ENCODE results near the gene TSPAN18. TPM values are rescaled to one million over a fixed set of nuclear protein-coding genes. Genes with fewer than 3 reads are reported as not detected.

TSPAN18 gene
- total RNA-seq, 4 donors from 2014 or later, result 2.6 to 28.9 (median 4.9) TPM

DNA sequence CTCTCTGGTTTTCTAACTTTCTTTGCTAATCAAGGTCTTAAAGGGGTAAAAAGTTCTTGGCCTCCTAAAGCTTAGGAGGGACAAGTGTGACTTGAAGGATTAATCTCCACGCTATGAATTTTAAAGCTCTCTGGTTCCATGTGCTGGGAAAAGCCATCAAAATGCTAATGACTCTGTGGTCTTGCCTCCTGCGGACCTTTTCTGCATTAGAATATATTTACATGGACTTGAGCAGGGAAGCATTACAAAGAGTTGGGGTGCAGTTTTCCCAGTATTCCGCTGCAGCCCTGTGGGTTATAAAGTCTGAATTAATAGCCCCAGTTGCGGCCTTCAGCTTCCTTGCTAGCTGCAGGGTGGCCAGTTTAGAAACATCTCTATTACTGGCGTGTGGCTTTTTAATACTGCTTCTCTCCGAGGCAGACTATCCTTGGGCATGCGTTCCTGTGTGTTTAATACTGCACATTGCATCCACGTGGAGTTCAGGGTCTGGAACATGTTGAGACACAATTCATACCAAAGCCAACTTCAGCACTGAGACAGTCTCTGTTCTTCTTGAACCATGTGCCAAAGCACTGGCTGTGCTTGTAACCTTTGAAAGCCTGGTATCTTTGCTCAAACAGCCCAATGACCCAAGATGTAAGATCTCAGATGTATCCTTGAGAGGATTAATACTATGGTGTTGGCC lies 27.3 kb downstream of the TSPAN18 start:
- WGBS, 2 donors (ENCODE audit: low coverage in 1 of 2), result 79% methylated on average over 8 of the region's 8 CpGs; no CpG with 5 or more reads in 1 of the 2 donors
- peaks cover 6 to 36% (median 13%) of the 10 kb centered on the region in 4 donors for H3K4me1 ChIP-seq
- H3K9me3 ChIP-seq, result no peaks in the 10 kb centered on the region
- peak overlapping the region; percentile 64 to 87 (median 74) for H3K27ac ChIP-seq
- no peak for TF ChIP-seq EP300 (IDR thresholded peaks at IDR 0.05; ENCODE audit: low read depth)
- TF ChIP-seq, protein P1, sequence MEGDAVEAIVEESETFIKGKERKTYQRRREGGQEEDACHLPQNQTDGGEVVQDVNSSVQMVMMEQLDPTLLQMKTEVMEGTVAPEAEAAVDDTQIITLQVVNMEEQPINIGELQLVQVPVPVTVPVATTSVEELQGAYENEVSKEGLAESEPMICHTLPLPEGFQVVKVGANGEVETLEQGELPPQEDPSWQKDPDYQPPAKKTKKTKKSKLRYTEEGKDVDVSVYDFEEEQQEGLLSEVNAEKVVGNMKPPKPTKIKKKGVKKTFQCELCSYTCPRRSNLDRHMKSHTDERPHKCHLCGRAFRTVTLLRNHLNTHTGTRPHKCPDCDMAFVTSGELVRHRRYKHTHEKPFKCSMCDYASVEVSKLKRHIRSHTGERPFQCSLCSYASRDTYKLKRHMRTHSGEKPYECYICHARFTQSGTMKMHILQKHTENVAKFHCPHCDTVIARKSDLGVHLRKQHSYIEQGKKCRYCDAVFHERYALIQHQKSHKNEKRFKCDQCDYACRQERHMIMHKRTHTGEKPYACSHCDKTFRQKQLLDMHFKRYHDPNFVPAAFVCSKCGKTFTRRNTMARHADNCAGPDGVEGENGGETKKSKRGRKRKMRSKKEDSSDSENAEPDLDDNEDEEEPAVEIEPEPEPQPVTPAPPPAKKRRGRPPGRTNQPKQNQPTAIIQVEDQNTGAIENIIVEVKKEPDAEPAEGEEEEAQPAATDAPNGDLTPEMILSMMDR (IDR thresholded peaks at IDR 0.05), result no peak
- TF ChIP-seq POLR2AphosphoS5 (IDR thresholded peaks at IDR 0.05), result peak; percentile 48 to 82 (median 63)
- no peak for TF ChIP-seq POLR2A (IDR thresholded peaks at IDR 0.05)
- no peaks in the 10 kb centered on the region for H3K36me3 ChIP-seq
- in situ Hi-C loops (cut with MboI; ENCODE audit: low pct_ligation_motif_present in 1 of 4, low pct_unique_long_range_greater_than_20kb in 1 of 4, low sequenced_read_pairs in 3 of 4) (no loop called here), intact Hi-C loops (cut with DNase I; ENCODE audit: low total_unique reads) (loop anchor here (2.0 kb wide), 1 partner anchor 19 kb away; no protein-coding TSS in a partner anchor)
- no peak overlapping the region for H3K4me3 ChIP-seq
- H3K27me3 ChIP-seq, result no peaks in the 10 kb centered on the region
- DNase-seq, result no peak

GRCh38 chr11:44754876-44755555 lies 28.3 kb downstream of the TSPAN18 start:
- no peaks in the 10 kb centered on the region for H3K9me3 ChIP-seq
- intact Hi-C loops (cut with DNase I; ENCODE audit: low total_unique reads), result loop anchor here (2.0 kb wide), 1 partner anchor 18 kb away; no protein-coding TSS in a partner anchor
- no peaks in the 10 kb centered on the region for H3K27me3 ChIP-seq
- H3K4me3 ChIP-seq, result no peak overlapping the region
- 56% methylated on average over 9 of the region's 9 CpGs; no CpG with 5 or more reads in 1 of the 2 donors for WGBS, 2 donors (ENCODE audit: low coverage in 1 of 2)
- H3K27ac ChIP-seq, result peak overlapping the region; percentile 64 to 87 (median 74)
- no peaks in the 10 kb centered on the region for H3K36me3 ChIP-seq
- in situ Hi-C loops (cut with MboI; ENCODE audit: low pct_ligation_motif_present in 1 of 4, low pct_unique_long_range_greater_than_20kb in 1 of 4, low sequenced_read_pairs in 3 of 4), result no loop called here
- H3K4me1 ChIP-seq, result peaks cover 6 to 36% (median 14%) of the 10 kb centered on the region in 4 donors
- no peak for TF ChIP-seq POLR2A (IDR thresholded peaks at IDR 0.05)
- TF ChIP-seq, protein P1 (IDR thresholded peaks at IDR 0.05), result no peak
- TF ChIP-seq POLR2AphosphoS5 (IDR thresholded peaks at IDR 0.05), result peak in 2 of 3 donors; percentile 8 to 76
- no peak for TF ChIP-seq EP300 (IDR thresholded peaks at IDR 0.05; ENCODE audit: low read depth)
- no peak for DNase-seq

GRCh38 chr11:44755556-44756523 lies 29.1 kb downstream of the TSPAN18 start:
- in situ Hi-C loops (cut with MboI; ENCODE audit: low pct_ligation_motif_present in 1 of 4, low pct_unique_long_range_greater_than_20kb in 1 of 4, low sequenced_read_pairs in 3 of 4) (no loop called here), intact Hi-C loops (cut with DNase I; ENCODE audit: low total_unique reads) (loop anchor here (2.0 kb wide), 1 partner anchor 17 kb away; no protein-coding TSS in a partner anchor)
- DNase-seq, result peak; percentile 39
- no peaks in the 10 kb centered on the region for H3K27me3 ChIP-seq
- peaks cover 6 to 42% (median 18%) of the 10 kb centered on the region in 4 donors for H3K4me1 ChIP-seq
- peak overlapping the region; percentile 64 to 87 (median 76) for H3K27ac ChIP-seq
- no peaks in the 10 kb centered on the region for H3K36me3 ChIP-seq
- no peak overlapping the region for H3K4me3 ChIP-seq
- TF ChIP-seq EP300 (IDR thresholded peaks at IDR 0.05; ENCODE audit: low read depth), result no peak
- TF ChIP-seq POLR2AphosphoS5 (IDR thresholded peaks at IDR 0.05), result peak in 2 of 3 donors; percentile 46 to 47
- no peaks in the 10 kb centered on the region for H3K9me3 ChIP-seq
- WGBS, 2 donors (ENCODE audit: low coverage in 1 of 2), result 39 to 45% methylated on average over 4 to 7 of the region's 7 CpGs

DNA sequence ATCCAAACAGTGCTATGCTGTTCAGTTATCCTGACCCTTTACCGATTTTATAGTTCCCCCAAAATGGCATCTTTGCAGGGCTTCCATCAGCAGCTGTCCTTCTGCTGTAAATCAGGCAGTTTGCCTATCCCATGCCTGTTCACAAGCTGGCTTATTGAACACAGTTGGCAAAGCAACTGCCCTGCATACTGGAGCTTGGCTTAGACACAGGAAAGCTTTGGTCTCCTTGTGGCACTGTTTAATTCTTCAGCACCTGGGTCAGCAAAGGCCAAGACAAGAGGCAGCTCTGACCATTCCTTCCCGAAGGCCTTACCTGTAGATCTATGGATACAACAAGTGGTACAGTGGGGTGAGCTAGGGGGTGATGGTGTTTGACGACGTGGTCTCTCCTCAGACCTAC lies 32.2 kb downstream of the TSPAN18 start:
- intact Hi-C loops (cut with DNase I; ENCODE audit: low total_unique reads), result no loop called here
- peak overlapping the region in 3 of 4 donors; percentile 52 to 84 (median 83) for H3K27ac ChIP-seq
- TF ChIP-seq, protein P1 (IDR thresholded peaks at IDR 0.05), result no peak
- TF ChIP-seq EP300 (IDR thresholded peaks at IDR 0.05; ENCODE audit: low read depth), result no peak
- TF ChIP-seq POLR2AphosphoS5 (IDR thresholded peaks at IDR 0.05), result no peak
- no peak for TF ChIP-seq POLR2A (IDR thresholded peaks at IDR 0.05)
- H3K4me1 ChIP-seq, result peaks cover 5 to 35% (median 25%) of the 10 kb centered on the region in 4 donors
- in situ Hi-C loops (cut with MboI; ENCODE audit: low pct_ligation_motif_present in 1 of 4, low pct_unique_long_range_greater_than_20kb in 1 of 4, low sequenced_read_pairs in 3 of 4), result no loop called here
- H3K27me3 ChIP-seq, result no peaks in the 10 kb centered on the region
- H3K4me3 ChIP-seq, result no peak overlapping the region
- no peaks in the 10 kb centered on the region for H3K36me3 ChIP-seq
- no peak for DNase-seq
- no peaks in the 10 kb centered on the region for H3K9me3 ChIP-seq
- WGBS, 2 donors (ENCODE audit: low coverage in 1 of 2), result 83 to 91% methylated on average over 1 to 4 of the region's 4 CpGs

Data from transverse colon (tissue), 4 donors.